NAMALWA (cell line): Measurements from ENCODE around the gene OPTN.
"Not testable (repeated sequence)": the region's sequence is repeated elsewhere in the genome, so short reads cannot be mapped to it uniquely, and the experiment has no call there.

ENCODE experiments used
- DNase-seq: peaks from one replicate; pipeline ENCODE4 v3.0.0-alpha.2; 2015; ENCODE audit warnings: low spot score

OPTN gene

GRCh38 chr10:13120786-13121499 is 21.0 kb downstream of the OPTN start:
- no peak for DNase-seq

- DNase-seq: no peak
Observed at GRCh38 chr10:13121500-13121854, 21.5 kb downstream of the OPTN start.

- DNase-seq: no peak
Observed at GRCh38 chr10:13136651-13137050, 36.7 kb downstream of the OPTN start.

- DNase-seq: no peak
Observed at GRCh38 chr10:13139150-13139549, 39.2 kb downstream of the OPTN start.

- no peak for DNase-seq
Observed at GRCh38 chr10:13139676-13140075, 39.7 kb downstream of the OPTN start.

- no peak for DNase-seq
Observed at GRCh38 chr10:13140627-13141190, 40.7 kb downstream of the OPTN start.

- DNase-seq: no peak
Observed at GRCh38 chr10:13143766-13144165, 43.8 kb downstream of the OPTN start.

GRCh38 chr10:13144814-13145213 is 44.9 kb downstream of the OPTN start:
- no peak for DNase-seq

- DNase-seq: no peak
Observed at GRCh38 chr10:13146379-13146778, 46.4 kb downstream of the OPTN start.

- no peak for DNase-seq
Observed at GRCh38 chr10:13147161-13147560, 47.2 kb downstream of the OPTN start.

- DNase-seq: no peak
Observed at GRCh38 chr10:13152296-13152695, 52.3 kb downstream of the OPTN start.

- DNase-seq: not testable (repeated sequence)
Observed at GRCh38 chr10:13155860-13156259, 55.9 kb downstream of the OPTN start.

GRCh38 chr10:13158401-13158800 is 58.4 kb downstream of the OPTN start:
- DNase-seq: peak; percentile 43

GRCh38 chr10:13160934-13161856 is 61.2 kb downstream of the OPTN start, which contains the start of gene MCM10:
Gene MCM10 (plus strand): TSS chr10:13161558. CDS start chr10:13164203, 2,645 bp downstream.
- DNase-seq: peak; percentile 99

GRCh38 chr10:13161857-13162271 is 61.9 kb downstream of the OPTN start:
- peak; percentile 44 for DNase-seq

GRCh38 chr10:13163859-13164258 is 63.9 kb downstream of the OPTN start:
- DNase-seq: no peak

GRCh38 chr10:13165177-13165576 is 65.2 kb downstream of the OPTN start:
- no peak for DNase-seq

GRCh38 chr10:13167568-13167967 is 67.6 kb downstream of the OPTN start:
- DNase-seq: no peak

- DNase-seq: no peak
Observed at GRCh38 chr10:13168781-13169180, 68.8 kb downstream of the OPTN start.

- DNase-seq: no peak
Observed at GRCh38 chr10:13173616-13174015, 73.7 kb downstream of the OPTN start.

- no peak for DNase-seq
Observed at GRCh38 chr10:13180788-13181187, 80.8 kb downstream of the OPTN start.

GRCh38 chr10:13182424-13182823 is 82.5 kb downstream of the OPTN start:
- no peak for DNase-seq

- peak; percentile 24 for DNase-seq
Observed at GRCh38 chr10:13183625-13184024, 83.7 kb downstream of the OPTN start.
